AG20443 (cell line): ENCODE measurements around the gene FEZ2.
A peak's percentile ranks its signal among the peaks of the same experiment; 100 is the strongest.

ENCODE experiments used
- DNase-seq: peaks from one replicate; pipeline ENCODE4 v3.0.0; 2012; ENCODE audit warnings: low spot score, mixed read lengths

Gene FEZ2

DNA sequence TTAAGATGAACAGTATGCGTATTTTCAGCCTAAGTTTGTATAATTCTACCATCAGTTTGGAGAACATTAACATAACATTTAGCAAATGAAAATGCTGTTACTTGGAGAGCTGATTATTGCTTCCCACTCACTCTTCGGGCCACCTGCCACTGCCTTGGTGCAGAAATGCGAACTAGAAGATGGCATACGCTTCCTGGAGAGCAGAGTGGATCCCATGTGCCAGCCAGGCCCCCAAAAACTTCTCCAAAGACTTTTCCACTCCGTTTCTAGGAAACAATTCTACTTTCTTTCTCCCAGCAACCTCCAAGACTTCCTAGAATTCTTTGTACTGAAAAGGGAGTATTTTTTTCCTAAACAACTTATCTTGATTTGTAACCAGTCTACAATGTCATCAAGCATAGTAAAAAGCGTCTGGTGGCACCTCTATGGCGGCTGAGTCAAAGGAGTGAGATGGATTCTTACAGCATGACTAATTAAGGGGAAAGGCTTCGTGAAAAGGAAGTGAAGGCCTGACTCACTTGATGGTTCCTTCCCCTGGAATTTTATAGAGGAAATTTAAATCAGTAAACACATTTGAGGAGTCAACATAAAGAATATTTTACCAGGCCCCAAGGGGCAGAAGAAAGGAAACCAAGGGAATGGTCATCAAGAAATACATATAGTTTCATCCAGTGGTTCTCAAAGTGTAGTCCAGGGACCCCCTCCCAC, 36.6 kb downstream of the FEZ2 start:
- DNase-seq: peak; percentile 79

DNA sequence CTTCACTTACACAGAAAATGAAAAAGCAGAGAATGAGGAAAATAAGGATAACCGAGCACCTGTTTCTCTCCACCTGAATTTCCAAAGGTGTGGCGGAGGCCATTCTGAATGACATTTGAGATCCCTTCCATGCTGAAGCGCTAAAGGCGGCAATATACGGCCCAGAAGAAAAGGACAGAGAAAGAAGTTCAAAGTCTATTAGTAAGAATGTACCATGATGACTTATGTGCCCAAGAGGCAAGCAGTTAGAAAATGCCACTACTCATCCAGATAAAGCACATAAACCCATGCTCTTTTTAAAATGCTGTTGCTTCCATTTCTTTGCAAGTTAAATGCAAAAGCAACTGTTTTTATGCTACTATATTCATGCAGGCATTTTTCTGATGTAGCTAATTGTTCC, 37.2 kb downstream of the FEZ2 start:
- no peak for DNase-seq

DNA sequence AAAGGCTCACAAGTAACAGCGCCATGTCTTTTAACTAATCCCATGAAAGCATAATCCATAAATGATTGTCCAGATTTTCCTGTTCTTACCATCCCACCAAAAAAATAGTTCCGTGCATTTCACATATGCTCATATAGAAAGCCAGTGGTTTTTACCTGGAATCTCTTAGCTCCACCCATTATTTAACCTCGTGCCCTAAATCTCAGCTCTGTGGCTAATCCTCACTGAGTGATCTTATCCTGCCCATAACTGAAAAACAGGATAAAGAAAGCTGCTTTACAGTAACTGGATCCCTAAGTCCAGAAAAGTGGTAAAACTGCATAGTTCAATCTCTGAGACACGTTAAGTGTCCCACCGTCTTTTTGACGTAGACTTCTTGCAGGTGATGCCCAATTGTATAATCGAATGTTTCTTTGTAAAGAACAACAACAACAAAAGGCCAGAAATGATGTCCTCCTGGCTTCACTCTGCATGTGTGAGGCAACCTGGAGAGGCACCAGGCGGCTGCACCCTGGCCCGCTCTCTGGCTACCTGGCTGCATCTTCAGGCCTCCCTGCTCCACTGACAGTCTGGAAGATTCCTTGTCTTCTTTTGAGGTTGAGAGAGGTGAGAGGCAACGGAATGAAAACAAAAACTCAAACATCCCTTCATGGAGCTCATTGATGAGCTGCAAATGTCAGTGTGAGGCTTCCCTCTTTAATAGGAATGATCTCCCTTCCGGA, 38.6 kb downstream of the FEZ2 start:
- DNase-seq: no peak

DNA sequence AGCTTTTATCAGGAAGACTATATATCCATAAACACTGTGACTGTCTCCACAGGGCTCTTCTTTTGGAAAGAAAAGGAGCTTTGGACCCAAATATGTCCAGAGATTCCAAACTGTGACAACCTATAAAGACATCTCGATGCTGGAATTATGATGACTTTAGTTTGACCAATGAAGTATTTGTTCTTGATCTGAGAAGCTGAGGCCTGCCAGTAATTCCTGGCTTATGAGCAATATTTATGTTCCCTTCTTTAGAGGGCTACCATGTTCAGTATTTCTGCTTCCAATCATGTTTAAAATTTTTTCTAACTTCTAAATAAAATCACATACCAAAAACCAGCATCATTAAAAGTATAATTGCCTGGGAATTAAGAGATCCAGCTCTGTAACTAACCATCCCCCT, 41.1 kb downstream of the FEZ2 start:
- DNase-seq: peak; percentile 43

DNA sequence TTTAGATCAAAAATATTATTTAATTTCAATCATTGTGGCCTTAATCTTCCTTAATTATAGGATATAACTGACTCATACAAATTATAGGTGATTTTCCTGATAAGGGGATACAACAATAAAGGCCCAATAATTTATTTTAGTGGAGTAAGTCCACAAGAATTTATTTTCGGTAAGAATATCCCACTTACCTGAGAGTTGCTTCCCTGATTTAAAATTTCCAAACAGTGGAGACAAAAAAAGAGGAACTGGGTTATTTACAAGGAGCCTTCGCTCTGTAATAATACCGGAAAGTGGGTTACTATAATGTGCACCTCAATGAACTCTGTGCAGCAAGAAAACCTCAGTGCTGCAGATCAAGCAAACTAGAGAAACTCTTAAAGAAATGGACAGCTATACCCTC, 42.2 kb downstream of the FEZ2 start:
- DNase-seq: no peak

DNA sequence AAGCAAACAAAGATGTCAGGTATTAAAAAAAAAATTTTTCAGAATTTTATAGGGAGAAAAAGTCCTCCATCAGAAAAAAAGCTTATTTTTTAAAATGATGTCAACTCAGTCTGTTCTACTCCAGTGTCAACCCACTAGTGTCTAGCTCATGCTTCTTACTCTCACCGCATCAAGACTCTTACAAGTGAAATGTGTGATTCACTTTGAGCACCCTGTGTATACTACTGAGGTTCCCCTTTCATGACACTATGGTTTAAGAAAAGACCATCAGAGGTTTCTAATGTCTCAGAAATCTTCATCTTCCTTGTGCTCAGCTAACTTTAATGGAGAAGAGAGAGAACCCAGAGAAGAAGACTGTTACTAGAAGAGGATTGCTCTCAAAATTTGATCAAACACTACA, 43.4 kb downstream of the FEZ2 start:
- no peak for DNase-seq

DNA sequence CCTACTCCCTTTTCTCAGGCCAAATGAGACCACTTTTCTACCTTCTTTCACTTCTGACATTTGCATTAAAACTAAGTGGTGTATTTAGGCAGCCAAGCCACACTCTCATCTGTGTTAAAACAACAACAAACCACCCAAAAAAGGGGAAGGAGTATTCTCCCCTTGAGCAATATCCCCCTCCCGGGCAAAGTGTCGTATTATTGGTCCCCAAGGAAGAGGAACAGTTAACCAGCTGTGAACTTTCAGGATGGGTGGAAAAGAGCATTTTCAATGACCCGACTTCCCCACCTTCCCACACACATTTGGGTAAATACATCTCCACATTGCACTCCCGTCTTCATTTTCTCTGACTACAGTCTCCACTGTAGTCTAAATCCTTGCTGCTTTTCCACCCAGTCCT, 44.3 kb downstream of the FEZ2 start:
- no peak for DNase-seq

DNA sequence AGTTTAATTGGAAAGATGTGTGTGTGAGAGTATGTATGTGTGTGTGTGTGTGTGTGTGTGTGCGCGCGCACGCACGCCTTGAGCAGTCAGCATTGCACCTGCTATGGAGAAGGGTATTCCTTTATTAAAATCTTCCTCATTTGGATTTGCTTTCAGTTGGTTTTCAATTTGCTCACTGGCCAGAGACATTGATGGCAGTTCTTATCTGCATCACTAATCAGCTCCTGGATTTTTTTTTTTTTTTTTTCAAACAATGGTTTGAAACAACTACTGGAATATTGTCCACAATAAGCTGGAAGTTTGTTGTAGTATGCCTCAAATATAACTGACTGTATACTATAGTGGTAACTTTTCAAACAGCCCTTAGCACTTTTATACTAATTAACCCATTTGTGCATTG, 48.0 kb downstream of the FEZ2 start:
- no peak for DNase-seq

DNA sequence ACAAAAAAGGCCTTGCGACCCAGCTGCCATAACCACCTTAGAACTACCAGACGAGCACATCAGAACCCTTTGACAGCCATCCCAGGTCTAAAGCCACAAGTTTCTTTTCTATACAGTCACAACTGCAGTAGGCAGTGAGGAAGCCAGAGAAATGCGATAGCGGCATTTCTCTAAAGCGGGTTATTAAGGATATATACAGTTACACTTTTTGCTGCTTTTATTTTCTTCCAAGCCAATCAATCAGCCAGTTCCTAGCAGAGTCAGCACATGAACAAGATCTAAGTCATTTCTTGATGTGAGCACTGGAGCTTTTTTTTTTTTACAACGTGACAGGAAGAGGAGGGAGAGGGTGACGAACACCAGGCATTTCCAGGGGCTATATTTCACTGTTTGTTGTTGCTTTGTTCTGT, 48.8 kb downstream of the FEZ2 start:
- DNase-seq: no peak

DNA sequence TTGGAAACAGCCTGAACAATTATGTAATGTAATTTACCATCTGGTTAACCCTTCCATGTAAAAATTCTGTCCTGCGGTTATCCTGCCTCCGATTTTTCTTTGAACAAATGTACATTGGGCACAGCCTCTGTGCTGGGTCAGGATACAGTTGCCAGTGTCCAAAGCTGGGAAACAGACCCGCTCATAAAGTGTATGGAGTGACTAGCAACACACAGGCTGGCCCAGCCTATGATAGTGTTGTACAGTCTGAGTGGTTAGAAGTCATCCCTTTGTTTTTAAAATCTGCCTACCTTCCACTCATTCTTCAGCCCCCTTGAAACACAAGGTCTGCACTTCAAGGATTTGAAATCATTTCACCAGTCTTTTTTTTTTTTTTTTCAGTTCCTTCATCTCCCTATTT, 50.1 kb downstream of the FEZ2 start:
- no peak for DNase-seq

DNA sequence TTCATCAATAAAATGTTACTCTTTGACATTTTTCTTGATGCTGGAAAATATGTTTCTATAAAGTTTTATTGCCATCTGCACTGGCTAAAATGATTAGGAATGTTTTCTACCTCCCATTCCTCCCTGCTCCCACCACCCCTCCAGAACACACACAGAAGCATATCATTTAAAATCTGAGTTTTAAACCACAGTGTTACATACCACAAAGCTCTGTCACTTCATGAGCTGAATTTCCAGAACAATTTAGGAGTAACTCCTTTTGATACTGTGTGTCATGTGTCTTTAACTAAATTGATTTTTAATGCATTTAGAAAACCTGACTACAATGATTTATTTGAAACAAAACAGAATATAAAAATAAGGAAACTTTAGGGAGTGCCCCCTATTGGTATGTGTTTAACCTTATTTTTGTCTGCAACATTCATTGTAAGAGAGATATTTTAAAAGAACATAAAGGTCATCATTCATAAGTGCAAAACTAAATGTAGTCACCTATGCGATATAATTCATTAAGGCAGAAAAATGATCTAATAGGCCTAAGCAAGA, 52.0 kb downstream of the FEZ2 start:
- no peak for DNase-seq

DNA sequence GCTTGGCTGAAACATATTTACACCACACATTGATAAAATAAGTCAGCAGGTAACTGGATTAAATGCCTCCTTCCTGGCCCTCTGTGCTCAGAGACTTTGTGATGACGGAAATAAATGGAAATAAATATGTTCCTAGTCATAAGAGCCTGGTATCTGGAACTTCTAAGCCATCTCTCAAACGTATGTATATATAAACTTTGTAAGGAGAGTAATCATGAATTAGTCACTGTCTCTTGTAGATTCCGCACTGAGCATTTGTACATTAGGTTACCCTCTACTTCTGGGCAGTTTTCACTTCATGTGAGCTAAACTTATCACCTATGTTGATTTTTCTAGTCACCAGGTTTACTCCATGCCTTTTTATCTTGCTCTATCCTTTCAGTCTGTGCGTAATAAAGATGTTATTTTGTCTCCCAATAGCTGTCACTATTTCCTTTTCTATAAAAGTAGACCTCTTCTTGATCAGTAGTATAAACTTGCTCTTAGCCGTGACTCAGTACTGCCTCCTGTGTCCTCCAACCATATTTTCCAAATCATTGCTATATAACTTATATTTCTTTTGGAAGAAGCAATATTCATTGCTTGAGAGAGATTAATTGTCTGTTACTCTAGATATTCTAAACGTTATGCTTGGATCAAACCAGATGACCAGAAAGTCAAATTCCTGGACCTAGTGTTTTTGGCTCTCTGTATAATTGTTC, 53.2 kb downstream of the FEZ2 start:
- no peak for DNase-seq

DNA sequence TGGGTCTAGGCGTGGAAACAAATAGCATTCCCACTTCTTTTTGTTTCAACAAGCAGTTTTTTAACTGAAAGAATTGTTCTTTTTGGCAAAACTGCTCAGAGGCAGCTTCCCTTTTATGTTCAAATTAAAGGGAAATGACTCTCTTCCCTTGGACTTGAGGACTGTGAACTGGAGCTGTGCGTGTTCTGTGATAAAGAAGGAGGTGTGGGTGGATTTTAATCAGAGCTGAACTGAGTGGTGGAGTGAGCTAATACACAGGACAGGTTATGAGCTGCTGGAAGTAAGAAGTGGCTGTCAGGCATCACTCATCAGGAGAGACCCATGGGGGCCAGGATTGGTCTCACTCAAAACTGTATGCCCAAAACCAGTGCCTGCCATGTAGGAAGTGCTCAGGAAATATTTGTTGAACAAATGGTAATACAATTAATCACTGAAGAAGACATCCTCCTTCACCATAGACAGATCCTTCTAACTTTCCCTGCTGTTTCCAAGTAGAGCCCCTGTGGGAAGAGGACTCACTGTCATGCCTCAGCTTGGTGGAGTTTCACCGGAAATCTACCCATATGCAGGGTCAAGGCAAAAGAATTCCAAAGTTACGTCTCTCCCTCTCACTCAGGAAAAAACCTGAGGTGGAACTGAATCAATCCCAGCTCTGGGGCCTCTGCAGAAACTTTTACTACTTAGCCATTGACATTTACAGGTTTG, 55.9 kb downstream of the FEZ2 start:
- no peak for DNase-seq

DNA sequence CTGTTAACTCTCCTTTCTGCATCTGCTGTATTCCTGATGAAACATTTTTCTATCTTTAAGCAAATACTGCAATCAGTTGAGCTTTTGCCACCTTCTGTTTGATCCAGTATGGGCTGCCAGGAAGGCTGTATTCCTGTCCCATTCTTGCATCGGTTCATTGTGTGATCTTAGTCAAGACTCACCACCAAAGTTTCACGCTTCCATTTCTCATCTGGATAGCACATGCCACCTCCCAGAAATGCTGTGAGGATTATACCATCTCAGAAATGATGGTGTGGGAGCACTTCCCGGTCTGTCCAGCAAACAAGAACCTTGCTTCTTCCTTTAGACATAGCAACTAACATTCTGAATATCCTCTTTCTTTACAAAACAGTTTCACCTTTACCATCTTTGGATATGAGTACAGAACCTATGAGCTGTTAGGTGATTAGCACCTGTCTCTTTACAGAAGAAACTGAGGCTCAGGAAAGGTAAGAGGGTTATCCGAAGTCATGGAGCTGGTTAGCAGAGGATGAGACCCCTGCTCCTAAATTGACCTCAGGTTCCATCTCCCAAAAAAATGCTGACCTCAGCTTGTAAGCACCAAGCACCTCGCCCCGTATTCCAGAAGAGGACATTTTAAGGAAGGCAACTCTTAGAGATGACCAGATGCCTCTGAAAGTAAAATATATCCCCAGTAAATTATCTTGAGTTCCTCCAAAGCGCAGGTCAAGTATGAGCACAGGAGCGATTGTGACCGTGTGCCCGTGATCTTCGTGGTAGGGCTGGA, 56.8 kb downstream of the FEZ2 start:
- DNase-seq: no peak

DNA sequence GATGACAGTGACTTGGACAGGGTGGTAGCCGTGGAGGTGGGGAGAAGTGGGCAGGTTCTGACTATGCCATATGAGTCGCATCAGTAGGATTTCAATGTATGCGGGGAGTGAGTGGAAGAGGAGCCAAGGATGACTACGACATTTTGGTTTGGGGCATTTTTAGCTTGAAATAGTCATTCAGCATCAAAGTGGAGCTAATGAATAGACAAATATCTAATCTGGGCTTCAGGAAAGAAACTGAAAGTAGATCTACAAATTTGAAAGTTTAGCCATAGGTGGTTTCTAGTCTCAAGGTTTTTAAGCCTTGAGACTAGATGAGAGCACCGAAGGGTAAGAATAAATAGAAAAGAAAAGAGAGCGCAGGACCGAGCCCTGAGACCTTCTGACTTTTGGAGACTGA, 58.3 kb downstream of the FEZ2 start:
- peak; percentile 43 for DNase-seq

DNA sequence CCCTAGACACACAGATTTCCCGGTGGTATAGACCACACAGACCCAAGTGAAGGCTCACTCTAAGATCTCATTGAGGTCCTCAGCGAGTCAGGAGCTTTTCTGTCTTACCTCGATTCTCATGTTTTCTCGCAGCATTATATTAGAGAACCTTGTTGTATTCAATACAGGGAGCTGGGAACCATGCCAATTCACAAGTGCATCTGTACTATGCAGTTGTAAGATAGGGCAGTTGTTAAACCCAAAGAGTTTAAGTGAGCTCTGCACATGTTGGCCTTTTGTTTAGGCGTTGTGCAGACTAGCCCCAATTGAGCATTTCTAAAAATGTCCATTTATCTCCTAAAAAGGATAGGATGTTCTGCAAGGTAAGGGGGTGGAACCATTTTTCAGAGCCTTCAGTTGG, 59.6 kb downstream of the FEZ2 start:
- DNase-seq: no peak

DNA sequence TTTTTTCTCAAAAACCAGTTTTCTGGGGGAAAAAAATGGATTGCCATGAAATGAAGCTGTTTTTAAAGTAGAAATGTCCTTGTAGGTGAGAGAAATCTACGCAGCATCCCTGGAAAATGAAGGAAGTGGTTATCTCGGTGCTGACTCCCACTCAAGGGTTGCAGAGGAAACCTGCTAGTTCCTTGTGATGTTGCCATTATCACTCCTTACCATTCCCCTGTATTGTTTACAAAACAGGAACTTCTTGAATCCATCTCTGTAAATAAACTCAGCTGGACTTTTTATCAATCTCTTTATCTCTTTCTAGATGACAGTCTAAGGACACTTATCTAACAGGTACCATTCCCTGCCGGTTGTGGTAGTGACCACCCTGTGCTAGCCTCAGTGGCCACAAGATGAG, 61.2 kb downstream of the FEZ2 start:
- DNase-seq: no peak

DNA sequence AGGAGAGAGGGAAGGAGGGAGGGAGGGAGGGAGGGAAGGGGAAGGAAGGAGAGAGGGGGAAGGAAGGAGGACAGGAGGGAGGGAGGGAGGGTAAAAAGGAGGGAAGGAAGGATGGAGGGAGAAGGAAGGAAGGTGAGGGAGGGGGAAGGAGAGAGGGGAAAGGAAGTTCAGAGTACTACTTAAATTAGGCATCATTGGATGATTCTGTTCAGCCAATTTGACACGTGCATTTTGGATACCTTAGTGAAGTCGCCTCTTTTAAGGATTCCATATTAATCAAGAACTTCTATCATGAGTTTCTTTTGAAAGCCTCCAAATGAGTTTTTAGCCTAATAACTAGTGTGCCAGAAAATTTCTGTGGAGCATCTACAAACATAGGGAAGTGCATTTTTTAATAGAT, 62.9 kb downstream of the FEZ2 start:
- DNase-seq: no peak

DNA sequence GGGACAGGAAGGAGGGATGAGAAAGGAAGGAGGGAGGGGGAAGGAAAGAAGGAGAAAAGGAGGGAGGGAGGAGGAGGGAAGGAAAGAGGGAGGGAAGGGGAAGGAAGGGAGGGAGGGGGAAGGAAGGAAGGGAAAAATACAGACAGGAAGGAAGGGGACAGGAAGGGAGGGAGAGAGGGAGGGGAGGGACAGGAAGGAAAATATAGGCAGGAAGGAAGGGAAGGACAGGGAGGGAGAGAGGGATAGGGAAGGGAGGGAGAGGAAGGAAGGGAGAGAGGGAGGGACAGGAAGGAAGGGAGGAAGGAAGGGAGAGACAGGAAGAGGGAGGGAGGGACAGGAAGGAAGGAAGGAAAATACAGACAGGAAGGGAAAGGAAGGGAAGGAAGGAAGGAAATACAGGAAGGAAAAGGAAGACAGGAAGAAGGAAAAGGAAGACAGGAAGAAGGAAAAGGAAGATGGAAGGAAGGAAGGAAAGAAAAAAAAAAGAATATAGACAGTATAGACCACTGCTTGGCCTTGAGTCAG, 63.6 kb downstream of the FEZ2 start:
- DNase-seq: no peak

DNA sequence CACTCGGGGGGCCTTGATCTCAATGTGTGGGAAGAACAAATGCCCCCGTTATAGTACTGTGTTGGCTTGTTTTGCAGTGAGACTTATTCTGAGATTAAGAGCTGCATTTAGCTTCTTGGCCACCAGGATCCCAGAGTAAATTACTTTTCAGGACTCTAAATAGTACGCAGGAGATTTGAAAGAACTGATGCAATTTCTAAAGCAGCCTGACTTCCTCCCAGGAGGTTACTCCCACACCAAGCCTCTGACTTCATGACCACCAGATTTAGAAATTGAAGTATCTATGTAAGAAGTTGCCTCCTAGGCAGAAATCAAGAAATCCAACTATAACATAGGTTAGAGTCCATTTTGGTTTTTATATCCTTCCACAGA, 67.0 kb downstream of the FEZ2 start:
- peak; percentile 42 for DNase-seq

DNA sequence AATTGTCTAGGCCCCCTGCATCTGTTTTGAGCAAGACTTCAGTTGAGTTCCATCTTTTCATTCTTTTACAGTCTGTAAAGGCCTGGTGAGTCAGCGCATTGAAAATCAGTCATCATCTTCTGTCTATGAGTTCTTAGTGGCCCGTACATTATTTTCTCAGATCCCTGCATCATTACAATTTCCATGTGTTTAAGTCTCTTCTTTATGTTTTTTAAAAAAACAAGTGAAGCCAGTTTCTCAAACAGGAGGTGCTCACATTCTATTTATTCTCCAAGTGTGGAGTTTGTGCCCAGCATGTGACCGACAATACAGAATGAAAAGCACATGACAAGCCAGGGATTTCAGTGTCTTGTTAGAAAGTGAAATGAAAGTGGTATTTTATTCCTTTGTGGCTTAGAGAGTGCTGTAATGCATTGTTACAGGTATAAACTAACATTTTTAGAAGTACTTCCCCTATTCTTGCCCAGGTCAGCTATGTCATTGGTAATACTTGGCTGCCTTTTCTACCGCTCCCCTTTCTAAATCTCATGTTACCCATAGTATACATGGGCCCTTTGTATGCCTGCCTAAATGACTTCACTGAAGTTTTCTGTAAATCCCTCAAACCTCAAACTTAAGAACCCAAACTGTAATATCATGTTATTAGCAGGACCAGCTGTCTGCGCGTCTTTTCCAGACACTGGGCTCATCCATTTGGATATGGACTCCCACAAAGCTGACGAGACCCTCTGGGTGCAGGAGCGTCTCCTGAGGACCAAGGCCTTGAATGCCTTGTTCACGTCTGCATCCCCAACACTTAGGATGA, 67.6 kb downstream of the FEZ2 start:
- peak; percentile 47 for DNase-seq
